CD4-positive, alpha-beta T cell treated with Interleukin-21 for 1 hour (primary cell): ENCODE data around the gene ME3.
"Not testable (repeated sequence)": the region's sequence is repeated elsewhere in the genome, so short reads cannot be mapped to it uniquely, and the experiment has no call there.

Experiments used
- DNase-seq: peaks from one replicate; pipeline ENCODE4 v3.0.0-alpha.2; 2020

ME3 gene

GRCh38 chr11:86551288-86552092 lies 120.9 kb downstream of the ME3 start:
- no peak for DNase-seq

GRCh38 chr11:86550757-86551156 lies 121.7 kb downstream of the ME3 start:
- DNase-seq = no peak

- DNase-seq = no peak
Measured at GRCh38 chr11:86548271-86548917, 124.0 kb downstream of the ME3 start.

- DNase-seq = no peak
Measured at GRCh38 chr11:86547727-86548126, 124.7 kb downstream of the ME3 start.

GRCh38 chr11:86541299-86541698 lies 131.1 kb downstream of the ME3 start:
- DNase-seq = peak; percentile 4

- DNase-seq = no peak
Measured at GRCh38 chr11:86538223-86538548, 134.2 kb downstream of the ME3 start.

- no peak for DNase-seq
Measured at GRCh38 chr11:86537541-86538222, 134.7 kb downstream of the ME3 start.

- no peak for DNase-seq
Measured at GRCh38 chr11:86535773-86536172, 136.6 kb downstream of the ME3 start.

- no peak for DNase-seq
Measured at GRCh38 chr11:86524620-86525352, 147.6 kb downstream of the ME3 start.

- DNase-seq = no peak
Measured at GRCh38 chr11:86523738-86524619, 148.4 kb downstream of the ME3 start.

- DNase-seq = not testable (repeated sequence)
Measured at GRCh38 chr11:86522512-86522911, 149.9 kb downstream of the ME3 start.

- no peak for DNase-seq
Measured at GRCh38 chr11:86519064-86519911, 153.1 kb downstream of the ME3 start.

- DNase-seq = no peak
Measured at GRCh38 chr11:86518211-86518610, 154.2 kb downstream of the ME3 start.

GRCh38 chr11:86517557-86517956 lies 154.9 kb downstream of the ME3 start:
- no peak for DNase-seq

- DNase-seq = no peak
Measured at GRCh38 chr11:86515297-86516094, 156.9 kb downstream of the ME3 start.

- DNase-seq = no peak
Measured at GRCh38 chr11:86514453-86514852, 158.0 kb downstream of the ME3 start.

GRCh38 chr11:86513746-86514373 lies 158.6 kb downstream of the ME3 start:
- no peak for DNase-seq

GRCh38 chr11:86513138-86513537 lies 159.3 kb downstream of the ME3 start:
- DNase-seq = no peak

GRCh38 chr11:86511086-86511551 lies 161.3 kb downstream of the ME3 start:
- DNase-seq = no peak

- DNase-seq = no peak
Measured at GRCh38 chr11:86510674-86511073, 161.7 kb downstream of the ME3 start.
